ENCODE measurements around the gene DIAPH1.

The DIAPH1 gene

GRCh38 chr5:141651728-141652105 lies 32.9 kb upstream of the DIAPH1 start:
- H3F3A ChIP-seq (ENCODE audit: insufficient read depth, low read length) = no peaks in the 10 kb centered on the region
- H3K4me1 ChIP-seq (ENCODE audit: low read length) = no peaks in the 10 kb centered on the region; the same call in 1 of the 2 replicates
- peak overlapping the region; percentile 82 for H2AFZ ChIP-seq (ENCODE audit: low read length)
- H3K9me2 ChIP-seq (replicated peaks; ENCODE audit: insufficient read depth, low read length) = no peaks in the 10 kb centered on the region
- H3K9ac ChIP-seq (ENCODE audit: low read length) = peak overlapping the region; percentile 22; the same call in 1 of the 2 replicates
- no peak for DNase-seq
- no peaks in the 10 kb centered on the region for H3K9me3 ChIP-seq (replicated peaks; ENCODE audit: insufficient read depth, low read length)
- no peaks in the 10 kb centered on the region for H3K79me2 ChIP-seq (ENCODE audit: low read length)
- no peak overlapping the region for H3K27ac ChIP-seq (ENCODE audit: low read length)
- no peak for TF ChIP-seq EZH2 (optimal IDR thresholded peaks at IDR 0.05; ENCODE audit: low read depth, low read length)
- TF ChIP-seq, protein P1, sequence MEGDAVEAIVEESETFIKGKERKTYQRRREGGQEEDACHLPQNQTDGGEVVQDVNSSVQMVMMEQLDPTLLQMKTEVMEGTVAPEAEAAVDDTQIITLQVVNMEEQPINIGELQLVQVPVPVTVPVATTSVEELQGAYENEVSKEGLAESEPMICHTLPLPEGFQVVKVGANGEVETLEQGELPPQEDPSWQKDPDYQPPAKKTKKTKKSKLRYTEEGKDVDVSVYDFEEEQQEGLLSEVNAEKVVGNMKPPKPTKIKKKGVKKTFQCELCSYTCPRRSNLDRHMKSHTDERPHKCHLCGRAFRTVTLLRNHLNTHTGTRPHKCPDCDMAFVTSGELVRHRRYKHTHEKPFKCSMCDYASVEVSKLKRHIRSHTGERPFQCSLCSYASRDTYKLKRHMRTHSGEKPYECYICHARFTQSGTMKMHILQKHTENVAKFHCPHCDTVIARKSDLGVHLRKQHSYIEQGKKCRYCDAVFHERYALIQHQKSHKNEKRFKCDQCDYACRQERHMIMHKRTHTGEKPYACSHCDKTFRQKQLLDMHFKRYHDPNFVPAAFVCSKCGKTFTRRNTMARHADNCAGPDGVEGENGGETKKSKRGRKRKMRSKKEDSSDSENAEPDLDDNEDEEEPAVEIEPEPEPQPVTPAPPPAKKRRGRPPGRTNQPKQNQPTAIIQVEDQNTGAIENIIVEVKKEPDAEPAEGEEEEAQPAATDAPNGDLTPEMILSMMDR (IDR thresholded peaks at IDR 0.05; ENCODE audit: low read length) = no peak
- no peak for TF ChIP-seq EZH2phosphoT487 (IDR thresholded peaks at IDR 0.05; ENCODE audit: low read length)
- no peaks in the 10 kb centered on the region for H3K27me3 ChIP-seq (replicated peaks; ENCODE audit: insufficient read depth, low read length)
- peak overlapping the region; percentile 70 for H3K4me3 ChIP-seq (ENCODE audit: low read length)
- H3K36me3 ChIP-seq (replicated peaks; ENCODE audit: insufficient read depth, low read length) = no peaks in the 10 kb centered on the region
- H4K20me1 ChIP-seq (ENCODE audit: insufficient read depth, low read length) = no peaks in the 10 kb centered on the region
- peak overlapping the region; percentile 80 for H3K4me2 ChIP-seq (ENCODE audit: low read depth, low read length)

DNA sequence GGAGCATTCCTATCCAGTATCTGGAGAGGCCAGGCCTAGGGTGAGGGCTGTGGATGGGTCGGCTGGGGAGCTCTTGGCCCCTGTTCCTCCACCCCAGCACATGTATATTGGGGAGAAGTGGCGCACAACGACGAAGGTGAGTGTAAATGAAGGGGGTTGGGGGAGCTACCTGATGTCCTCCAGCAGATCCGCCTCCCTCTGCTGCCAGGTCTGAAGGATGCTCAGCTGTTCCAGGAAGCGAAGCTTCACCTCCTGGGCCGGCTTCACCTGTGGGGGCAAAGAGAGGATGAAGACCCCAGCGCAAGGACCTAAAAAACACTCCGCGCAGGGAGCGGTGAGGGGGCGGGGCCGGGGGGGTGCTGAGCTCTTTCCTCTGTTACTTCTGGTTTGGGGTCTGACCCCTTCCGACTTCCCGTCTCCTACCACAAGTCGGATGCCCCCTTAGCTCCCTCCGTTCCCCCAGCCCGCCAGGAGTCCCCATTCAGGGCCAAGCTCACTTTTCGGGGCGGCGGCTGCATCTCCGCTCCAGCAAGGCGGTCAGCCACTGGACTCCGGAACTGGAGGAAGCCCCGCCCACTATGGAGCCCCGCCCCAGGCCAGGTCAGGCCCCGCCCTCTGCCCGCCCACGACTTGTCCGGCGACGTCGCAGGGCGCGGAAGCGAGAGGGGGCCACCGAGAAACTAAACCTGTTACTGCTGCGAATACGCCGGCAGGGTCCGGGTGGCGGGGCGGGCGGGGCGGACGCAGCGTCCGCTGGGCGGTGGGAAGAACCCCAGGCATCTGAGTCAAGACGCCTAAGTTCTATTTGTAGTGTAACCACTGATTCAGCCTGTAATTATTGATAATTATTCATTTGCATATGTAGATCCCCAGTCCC lies 32.3 kb upstream of the DIAPH1 start, which contains the start of gene FCHSD1:
Gene FCHSD1 (minus strand): TSS at position 568 of the 877 bp plus-strand sequence. CDS start 50 bp downstream, at position 518.
- no peaks in the 10 kb centered on the region for H3F3A ChIP-seq (ENCODE audit: insufficient read depth, low read length)
- peak within 1 kb of the TSS; percentile 82 for H2AFZ ChIP-seq (ENCODE audit: low read length)
- H3K4me2 ChIP-seq (ENCODE audit: low read depth, low read length) = peak within 1 kb of the TSS; percentile 80
- H4K20me1 ChIP-seq (ENCODE audit: insufficient read depth, low read length) = no peaks in the 10 kb centered on the region
- H3K4me3 ChIP-seq (ENCODE audit: low read length) = peak within 1 kb of the TSS; percentile 70
- peak within 1 kb of the TSS; percentile 38; the same call in 1 of the 2 replicates for H3K9ac ChIP-seq (ENCODE audit: low read length)
- H3K4me1 ChIP-seq (ENCODE audit: low read length) = no peaks in the 10 kb centered on the region; the same call in 1 of the 2 replicates
- TF ChIP-seq EZH2 (optimal IDR thresholded peaks at IDR 0.05; ENCODE audit: low read depth, low read length) = no peak
- no peak for TF ChIP-seq EZH2phosphoT487 (IDR thresholded peaks at IDR 0.05; ENCODE audit: low read length)
- TF ChIP-seq, protein P1 (IDR thresholded peaks at IDR 0.05; ENCODE audit: low read length) = no peak
- H3K27ac ChIP-seq (ENCODE audit: low read length) = no peak within 1 kb of the TSS
- no peaks in the 10 kb centered on the region for H3K9me3 ChIP-seq (replicated peaks; ENCODE audit: insufficient read depth, low read length)
- H3K36me3 ChIP-seq (replicated peaks; ENCODE audit: insufficient read depth, low read length) = no peaks in the 10 kb centered on the region
- H3K9me2 ChIP-seq (replicated peaks; ENCODE audit: insufficient read depth, low read length) = no peaks in the 10 kb centered on the region
- H3K27me3 ChIP-seq (replicated peaks; ENCODE audit: insufficient read depth, low read length) = no peaks in the 10 kb centered on the region
- H3K79me2 ChIP-seq (ENCODE audit: low read length) = no peaks in the 10 kb centered on the region
- peak; percentile 81 for DNase-seq

DNA sequence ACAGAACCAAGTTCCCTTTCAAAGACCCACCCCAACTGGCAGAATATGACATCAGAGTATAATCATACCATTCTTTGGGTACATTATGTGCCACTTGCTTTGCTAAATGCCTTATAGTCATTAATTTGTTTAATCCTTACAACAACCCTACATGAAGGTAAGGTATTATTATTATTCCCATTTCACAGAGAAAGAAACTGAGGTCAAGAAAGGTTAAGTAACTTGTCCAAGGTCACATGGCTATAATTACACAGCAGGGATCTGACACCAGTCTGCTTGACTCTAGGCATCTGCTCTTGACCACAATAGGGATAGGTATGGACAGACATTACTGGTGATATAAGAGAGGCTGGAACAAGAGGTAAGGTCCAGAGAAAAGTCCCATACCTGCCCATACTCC lies 31.2 kb upstream of the DIAPH1 start:
- Histone ChIP-seq H3K79me2 (ENCODE audit: low read length) (no peaks in the 10 kb centered on the region), H3K27ac (ENCODE audit: low read length) (no peak overlapping the region), H3K9ac (ENCODE audit: low read length) (no peak overlapping the region), H3K9me2 (replicated peaks; ENCODE audit: insufficient read depth, low read length) (no peaks in the 10 kb centered on the region), H3K9me3 (replicated peaks; ENCODE audit: insufficient read depth, low read length) (no peaks in the 10 kb centered on the region), H3K4me2 (ENCODE audit: low read depth, low read length) (no peak overlapping the region), H3K36me3 (replicated peaks; ENCODE audit: insufficient read depth, low read length) (no peaks in the 10 kb centered on the region), H3K4me1 (ENCODE audit: low read length) (no peaks in the 10 kb centered on the region; the same call in 1 of the 2 replicates), H3F3A (ENCODE audit: insufficient read depth, low read length) (no peaks in the 10 kb centered on the region), H3K27me3 (replicated peaks; ENCODE audit: insufficient read depth, low read length) (no peaks in the 10 kb centered on the region), H2AFZ (ENCODE audit: low read length) (no peak overlapping the region), H4K20me1 (ENCODE audit: insufficient read depth, low read length) (no peaks in the 10 kb centered on the region), H3K4me3 (ENCODE audit: low read length) (no peak overlapping the region)
- no peak for DNase-seq
- TF ChIP-seq EZH2phosphoT487 (IDR thresholded peaks at IDR 0.05; ENCODE audit: low read length) = no peak
- TF ChIP-seq, protein P1 (IDR thresholded peaks at IDR 0.05; ENCODE audit: low read length) = no peak
- TF ChIP-seq EZH2 (optimal IDR thresholded peaks at IDR 0.05; ENCODE audit: low read depth, low read length) = no peak
